ENCODE results near the gene SQSTM1. TPM values are rescaled to one million over a fixed set of nuclear protein-coding genes. Genes with fewer than 3 reads are reported as not detected.

Gene SQSTM1
- total and polyA plus RNA-seq, 2 of the 8 experiments (the other 6 are each of a cell fraction or from before 2014, with no cell fraction given) = 78.6 to 110 TPM

DNA sequence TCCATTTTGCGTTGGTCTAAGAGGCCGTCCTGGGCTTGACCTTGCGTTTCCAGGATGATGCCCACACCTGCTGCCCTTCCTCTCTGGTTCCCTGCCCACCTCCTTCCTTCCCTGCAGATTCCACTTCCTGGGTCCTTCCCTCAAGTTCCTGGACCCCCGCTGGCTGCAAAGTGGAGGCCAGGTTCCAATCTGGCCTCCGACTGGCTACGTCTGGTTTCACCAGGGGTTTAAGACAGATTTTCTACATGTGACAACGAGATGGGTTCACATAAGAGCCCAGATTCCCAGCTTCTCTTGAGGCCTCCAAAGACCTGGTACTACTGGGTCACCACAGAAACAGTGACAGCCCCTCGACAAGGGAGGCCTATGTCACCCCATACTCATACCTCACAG is 16.2 kb upstream of the SQSTM1 start (continued):
- TF ChIP-seq, protein P1, sequence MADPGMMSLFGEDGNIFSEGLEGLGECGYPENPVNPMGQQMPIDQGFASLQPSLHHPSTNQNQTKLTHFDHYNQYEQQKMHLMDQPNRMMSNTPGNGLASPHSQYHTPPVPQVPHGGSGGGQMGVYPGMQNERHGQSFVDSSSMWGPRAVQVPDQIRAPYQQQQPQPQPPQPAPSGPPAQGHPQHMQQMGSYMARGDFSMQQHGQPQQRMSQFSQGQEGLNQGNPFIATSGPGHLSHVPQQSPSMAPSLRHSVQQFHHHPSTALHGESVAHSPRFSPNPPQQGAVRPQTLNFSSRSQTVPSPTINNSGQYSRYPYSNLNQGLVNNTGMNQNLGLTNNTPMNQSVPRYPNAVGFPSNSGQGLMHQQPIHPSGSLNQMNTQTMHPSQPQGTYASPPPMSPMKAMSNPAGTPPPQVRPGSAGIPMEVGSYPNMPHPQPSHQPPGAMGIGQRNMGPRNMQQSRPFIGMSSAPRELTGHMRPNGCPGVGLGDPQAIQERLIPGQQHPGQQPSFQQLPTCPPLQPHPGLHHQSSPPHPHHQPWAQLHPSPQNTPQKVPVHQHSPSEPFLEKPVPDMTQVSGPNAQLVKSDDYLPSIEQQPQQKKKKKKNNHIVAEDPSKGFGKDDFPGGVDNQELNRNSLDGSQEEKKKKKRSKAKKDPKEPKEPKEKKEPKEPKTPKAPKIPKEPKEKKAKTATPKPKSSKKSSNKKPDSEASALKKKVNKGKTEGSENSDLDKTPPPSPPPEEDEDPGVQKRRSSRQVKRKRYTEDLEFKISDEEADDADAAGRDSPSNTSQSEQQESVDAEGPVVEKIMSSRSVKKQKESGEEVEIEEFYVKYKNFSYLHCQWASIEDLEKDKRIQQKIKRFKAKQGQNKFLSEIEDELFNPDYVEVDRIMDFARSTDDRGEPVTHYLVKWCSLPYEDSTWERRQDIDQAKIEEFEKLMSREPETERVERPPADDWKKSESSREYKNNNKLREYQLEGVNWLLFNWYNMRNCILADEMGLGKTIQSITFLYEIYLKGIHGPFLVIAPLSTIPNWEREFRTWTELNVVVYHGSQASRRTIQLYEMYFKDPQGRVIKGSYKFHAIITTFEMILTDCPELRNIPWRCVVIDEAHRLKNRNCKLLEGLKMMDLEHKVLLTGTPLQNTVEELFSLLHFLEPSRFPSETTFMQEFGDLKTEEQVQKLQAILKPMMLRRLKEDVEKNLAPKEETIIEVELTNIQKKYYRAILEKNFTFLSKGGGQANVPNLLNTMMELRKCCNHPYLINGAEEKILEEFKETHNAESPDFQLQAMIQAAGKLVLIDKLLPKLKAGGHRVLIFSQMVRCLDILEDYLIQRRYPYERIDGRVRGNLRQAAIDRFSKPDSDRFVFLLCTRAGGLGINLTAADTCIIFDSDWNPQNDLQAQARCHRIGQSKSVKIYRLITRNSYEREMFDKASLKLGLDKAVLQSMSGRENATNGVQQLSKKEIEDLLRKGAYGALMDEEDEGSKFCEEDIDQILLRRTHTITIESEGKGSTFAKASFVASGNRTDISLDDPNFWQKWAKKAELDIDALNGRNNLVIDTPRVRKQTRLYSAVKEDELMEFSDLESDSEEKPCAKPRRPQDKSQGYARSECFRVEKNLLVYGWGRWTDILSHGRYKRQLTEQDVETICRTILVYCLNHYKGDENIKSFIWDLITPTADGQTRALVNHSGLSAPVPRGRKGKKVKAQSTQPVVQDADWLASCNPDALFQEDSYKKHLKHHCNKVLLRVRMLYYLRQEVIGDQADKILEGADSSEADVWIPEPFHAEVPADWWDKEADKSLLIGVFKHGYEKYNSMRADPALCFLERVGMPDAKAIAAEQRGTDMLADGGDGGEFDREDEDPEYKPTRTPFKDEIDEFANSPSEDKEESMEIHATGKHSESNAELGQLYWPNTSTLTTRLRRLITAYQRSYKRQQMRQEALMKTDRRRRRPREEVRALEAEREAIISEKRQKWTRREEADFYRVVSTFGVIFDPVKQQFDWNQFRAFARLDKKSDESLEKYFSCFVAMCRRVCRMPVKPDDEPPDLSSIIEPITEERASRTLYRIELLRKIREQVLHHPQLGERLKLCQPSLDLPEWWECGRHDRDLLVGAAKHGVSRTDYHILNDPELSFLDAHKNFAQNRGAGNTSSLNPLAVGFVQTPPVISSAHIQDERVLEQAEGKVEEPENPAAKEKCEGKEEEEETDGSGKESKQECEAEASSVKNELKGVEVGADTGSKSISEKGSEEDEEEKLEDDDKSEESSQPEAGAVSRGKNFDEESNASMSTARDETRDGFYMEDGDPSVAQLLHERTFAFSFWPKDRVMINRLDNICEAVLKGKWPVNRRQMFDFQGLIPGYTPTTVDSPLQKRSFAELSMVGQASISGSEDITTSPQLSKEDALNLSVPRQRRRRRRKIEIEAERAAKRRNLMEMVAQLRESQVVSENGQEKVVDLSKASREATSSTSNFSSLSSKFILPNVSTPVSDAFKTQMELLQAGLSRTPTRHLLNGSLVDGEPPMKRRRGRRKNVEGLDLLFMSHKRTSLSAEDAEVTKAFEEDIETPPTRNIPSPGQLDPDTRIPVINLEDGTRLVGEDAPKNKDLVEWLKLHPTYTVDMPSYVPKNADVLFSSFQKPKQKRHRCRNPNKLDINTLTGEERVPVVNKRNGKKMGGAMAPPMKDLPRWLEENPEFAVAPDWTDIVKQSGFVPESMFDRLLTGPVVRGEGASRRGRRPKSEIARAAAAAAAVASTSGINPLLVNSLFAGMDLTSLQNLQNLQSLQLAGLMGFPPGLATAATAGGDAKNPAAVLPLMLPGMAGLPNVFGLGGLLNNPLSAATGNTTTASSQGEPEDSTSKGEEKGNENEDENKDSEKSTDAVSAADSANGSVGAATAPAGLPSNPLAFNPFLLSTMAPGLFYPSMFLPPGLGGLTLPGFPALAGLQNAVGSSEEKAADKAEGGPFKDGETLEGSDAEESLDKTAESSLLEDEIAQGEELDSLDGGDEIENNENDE (IDR thresholded peaks at IDR 0.05; ENCODE audit: insufficient replicate concordance, low read length) = no peak
- TF ChIP-seq SP2 (IDR thresholded peaks at IDR 0.05; ENCODE audit: low read length) = no peak
- no peak for TF ChIP-seq HDAC2 (IDR thresholded peaks at IDR 0.05; ENCODE audit: borderline replicate concordance in 1 of 2, low read depth in 2 of 2, low read length in 2 of 2)
- TF ChIP-seq, protein P2, sequence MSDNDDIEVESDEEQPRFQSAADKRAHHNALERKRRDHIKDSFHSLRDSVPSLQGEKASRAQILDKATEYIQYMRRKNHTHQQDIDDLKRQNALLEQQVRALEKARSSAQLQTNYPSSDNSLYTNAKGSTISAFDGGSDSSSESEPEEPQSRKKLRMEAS (IDR thresholded peaks at IDR 0.05) = no peak
- TF ChIP-seq RNF2 (IDR thresholded peaks at IDR 0.05; ENCODE audit: borderline replicate concordance, low read depth, low read length, missing control alignments, poor library complexity, severe bottlenecking) = no peak
- no peak for TF ChIP-seq PHF8 (conservative IDR thresholded peaks at IDR 0.05; ENCODE audit: low read depth, low read length)
- TF ChIP-seq, protein P3, sequence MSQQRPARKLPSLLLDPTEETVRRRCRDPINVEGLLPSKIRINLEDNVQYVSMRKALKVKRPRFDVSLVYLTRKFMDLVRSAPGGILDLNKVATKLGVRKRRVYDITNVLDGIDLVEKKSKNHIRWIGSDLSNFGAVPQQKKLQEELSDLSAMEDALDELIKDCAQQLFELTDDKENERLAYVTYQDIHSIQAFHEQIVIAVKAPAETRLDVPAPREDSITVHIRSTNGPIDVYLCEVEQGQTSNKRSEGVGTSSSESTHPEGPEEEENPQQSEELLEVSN (IDR thresholded peaks at IDR 0.05) = no peak
- no peak for TF ChIP-seq TAF7 (optimal IDR thresholded peaks at IDR 0.05; ENCODE audit: borderline replicate concordance, low read depth, low read length)
- TF ChIP-seq CTBP2 (IDR thresholded peaks at IDR 0.05; ENCODE audit: borderline replicate concordance, insufficient read depth, insufficient read length, low read length) = no peak
- no peak for TF ChIP-seq SP4 (IDR thresholded peaks at IDR 0.05; ENCODE audit: low read length)

Measured in H1 (cell line).